Measurements from ENCODE around the gene PANX2. TPM values are rescaled to one million over a fixed set of nuclear protein-coding genes. Genes with fewer than 3 reads are reported as not detected.

Gene PANX2
- total and polyA plus RNA-seq, 2 experiments from 2014 or later: 2.8 to 5.1 TPM

GRCh38 chr22:50185375-50186087 is 15.0 kb downstream of the PANX2 start, which contains the start of gene TRABD (continued):
- TF ChIP-seq ZNF331 (CRISPR knock-in tag; IDR thresholded peaks at IDR 0.05; ENCODE audit: low read depth): no peak
- no peak for TF ChIP-seq CTCF (conservative IDR thresholded peaks at IDR 0.05; ENCODE audit: low read depth in 2 of 2)
- TF ChIP-seq EZH2phosphoT487 (IDR thresholded peaks at IDR 0.05; ENCODE audit: unreplicated experiment): no peak
- TF ChIP-seq STAT1 (IDR thresholded peaks at IDR 0.05; ENCODE audit: unreplicated experiment): no peak
- no peak; the same call in 1 of the 2 replicates for TF ChIP-seq POLR2AphosphoS5 (IDR thresholded peaks at IDR 0.05; ENCODE audit: low read depth)
- no peak for TF ChIP-seq CREB1 (CRISPR knock-in tag; IDR thresholded peaks at IDR 0.05; ENCODE audit: low read depth)
- TF ChIP-seq ZNF114 (CRISPR knock-in tag; IDR thresholded peaks at IDR 0.05): no peak
- TF ChIP-seq ETS1 (IDR thresholded peaks at IDR 0.05): no peak
- TF ChIP-seq NANOG (IDR thresholded peaks at IDR 0.05; ENCODE audit: borderline replicate concordance): no peak
- TF ChIP-seq JUNB (IDR thresholded peaks at IDR 0.05; ENCODE audit: unreplicated experiment): no peak

- peaks cover 10% of the 10 kb centered on the region; the same call in 1 of the 2 replicates for H4K20me1 ChIP-seq (replicated peaks; ENCODE audit: insufficient read depth)
- H3K9me2 ChIP-seq (ENCODE audit: insufficient read depth): no peaks in the 10 kb centered on the region
- DNase-seq (ENCODE audit: low spot score) (no peak), ATAC-seq (no peak)
- no peak overlapping the region for H3K27ac ChIP-seq (ENCODE audit: low read depth)
- H3F3A ChIP-seq (replicated peaks; ENCODE audit: low read depth): no peaks in the 10 kb centered on the region
- 0 out of 2 replicates have a peak, but pooled peaks cover 10% of the 10 kb centered on the region for H3K27me3 ChIP-seq (ENCODE audit: insufficient read depth)
- Mint-ChIP-seq H3K36me3 (ENCODE audit: low read depth) (peaks cover under 1% of the 10 kb centered on the region; the same call in 1 of the 3 replicates), H3K27ac (no peak overlapping the region), H3K4me1 (peaks cover 18% of the 10 kb centered on the region), H3K4me3 (peak overlapping the region; percentile 92), H3K9me3 (no peaks in the 10 kb centered on the region), H3K27me3 (ENCODE audit: insufficient read depth, low read depth, poor library complexity) (peaks cover 20% of the 10 kb centered on the region)
- H3K79me2 ChIP-seq (replicated peaks; ENCODE audit: insufficient read depth): peaks cover 31% of the 10 kb centered on the region
- H3K4me2 ChIP-seq: peak overlapping the region; percentile 89
- peaks cover 17% of the 10 kb centered on the region for H3K4me1 ChIP-seq (ENCODE audit: insufficient read depth)
- H3K36me3 ChIP-seq (ENCODE audit: insufficient read depth): no peaks in the 10 kb centered on the region
- peak overlapping the region; percentile 73 for H3K4me3 ChIP-seq
- H2AFZ ChIP-seq: no peak overlapping the region
- TF ChIP-seq ETS1 (IDR thresholded peaks at IDR 0.05): no peak
- no peak for TF ChIP-seq EZH2phosphoT487 (IDR thresholded peaks at IDR 0.05; ENCODE audit: unreplicated experiment)
- no peak for TF ChIP-seq REST (IDR thresholded peaks at IDR 0.05; ENCODE audit: unreplicated experiment)
- no peak for TF ChIP-seq NANOG (IDR thresholded peaks at IDR 0.05; ENCODE audit: borderline replicate concordance)
- TF ChIP-seq EZH2 (IDR thresholded peaks at IDR 0.05; ENCODE audit: low read depth, unreplicated experiment): no peak
- no peak for TF ChIP-seq JUNB (IDR thresholded peaks at IDR 0.05; ENCODE audit: unreplicated experiment)
- no peak for TF ChIP-seq CTCF (conservative IDR thresholded peaks at IDR 0.05; ENCODE audit: low read depth in 2 of 2)
- TF ChIP-seq CREB1 (CRISPR knock-in tag; IDR thresholded peaks at IDR 0.05; ENCODE audit: low read depth): no peak
- no peak for TF ChIP-seq STAT1 (IDR thresholded peaks at IDR 0.05; ENCODE audit: unreplicated experiment)
Observed at GRCh38 chr22:50186181-50186714, 15.7 kb downstream of the PANX2 start.
